ENCODE measurements around the gene AMDHD2.

The AMDHD2 gene

DNA sequence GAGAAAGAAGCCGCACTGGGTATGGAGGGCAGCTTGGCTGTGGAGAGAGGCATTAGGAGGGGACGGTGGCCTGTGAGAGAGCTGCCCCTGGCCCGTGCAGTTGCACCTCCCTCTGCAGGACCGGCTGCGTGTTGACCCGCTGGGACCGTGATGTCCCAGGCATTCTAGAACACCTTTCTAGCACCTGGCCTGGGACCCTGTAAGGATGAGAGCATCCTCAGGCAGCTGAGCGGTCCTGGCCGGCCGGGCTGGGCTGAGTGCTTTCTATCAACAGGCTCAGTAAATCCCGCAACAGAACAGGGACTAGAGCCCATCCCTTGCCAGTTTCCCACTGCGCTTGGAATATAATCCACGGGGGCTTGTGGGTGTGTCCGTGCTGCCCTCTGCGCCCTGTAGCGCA, 30.6 kb upstream of the AMDHD2 start:
- no peak for DNase-seq (ENCODE audit: low read depth, low spot score)
- Histone ChIP-seq H3K9me3 (ENCODE audit: insufficient read depth, low read length) (no peaks in the 10 kb centered on the region), H3K27me3 (ENCODE audit: insufficient read depth, insufficient read length) (no peaks in the 10 kb centered on the region), H3K4me3 (ENCODE audit: insufficient read length, low read depth) (no peak overlapping the region), H3K36me3 (ENCODE audit: insufficient read depth, insufficient read length, low read length) (peaks cover 9% of the 10 kb centered on the region), H3K9ac (ENCODE audit: insufficient read length, low read depth) (no peak overlapping the region), H3K4me1 (ENCODE audit: insufficient read depth, insufficient read length) (peaks cover 10% of the 10 kb centered on the region)
- TF ChIP-seq SUZ12 (IDR thresholded peaks at IDR 0.05; ENCODE audit: extremely low read depth, insufficient read depth, insufficient read length) (no peak), YY1 (IDR thresholded peaks at IDR 0.05; ENCODE audit: insufficient read depth, insufficient read length) (no peak), ZNF274 (IDR thresholded peaks at IDR 0.05; ENCODE audit: low read depth, low read length) (no peak)

DNA sequence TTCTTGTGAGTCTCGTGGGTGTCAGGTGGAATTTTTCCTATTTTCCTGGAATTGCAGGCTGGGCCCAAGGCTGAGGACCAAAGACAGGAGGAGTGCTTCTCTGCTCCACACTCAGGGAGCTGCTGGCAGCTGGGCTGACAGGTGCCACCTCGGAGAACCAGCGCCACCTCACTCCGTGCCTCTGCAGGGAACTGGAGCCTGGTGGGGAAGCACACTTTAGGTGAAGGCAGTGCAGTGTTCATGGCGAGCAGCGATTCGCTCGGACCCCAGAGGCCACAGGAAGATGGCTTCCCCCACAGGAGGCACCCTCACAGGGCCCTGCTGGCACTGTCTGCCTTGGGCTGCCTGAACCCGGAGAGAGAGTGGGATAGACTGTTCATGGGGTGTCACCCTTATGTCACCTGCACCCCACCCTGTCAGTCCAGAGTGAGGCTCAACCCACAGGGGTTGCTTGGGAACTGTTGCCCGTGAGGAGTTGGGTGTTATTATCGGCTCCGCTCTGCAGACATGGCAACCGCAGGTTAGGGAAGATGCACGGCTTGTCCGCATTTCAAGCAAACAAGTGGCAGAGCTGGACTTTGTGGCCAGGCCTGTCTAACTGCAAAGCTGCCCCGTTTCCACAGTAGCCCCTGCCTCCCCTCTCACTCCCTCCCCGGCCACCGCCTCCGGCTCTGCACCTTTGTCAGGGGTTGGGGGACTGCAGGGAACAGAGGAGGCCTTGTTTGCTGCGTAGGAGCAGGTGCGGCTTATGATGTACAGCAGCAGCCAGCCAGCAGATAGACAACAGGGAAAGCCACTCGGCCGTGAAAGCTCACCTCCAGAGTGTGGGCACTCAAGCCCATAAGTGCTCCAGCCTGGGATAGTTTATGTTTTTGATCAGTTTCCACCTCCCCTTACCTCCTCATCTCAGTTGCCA, 29.7 kb upstream of the AMDHD2 start:
- no peaks in the 10 kb centered on the region for H3K9me3 ChIP-seq (ENCODE audit: insufficient read depth, low read length)
- DNase-seq (ENCODE audit: low read depth, low spot score) = no peak
- H3K36me3 ChIP-seq (ENCODE audit: insufficient read depth, insufficient read length, low read length) = peaks cover 9% of the 10 kb centered on the region
- TF ChIP-seq SUZ12 (IDR thresholded peaks at IDR 0.05; ENCODE audit: extremely low read depth, insufficient read depth, insufficient read length) = no peak
- TF ChIP-seq ZNF274 (IDR thresholded peaks at IDR 0.05; ENCODE audit: low read depth, low read length) = no peak
- no peak for TF ChIP-seq YY1 (IDR thresholded peaks at IDR 0.05; ENCODE audit: insufficient read depth, insufficient read length)
- no peaks in the 10 kb centered on the region for H3K27me3 ChIP-seq (ENCODE audit: insufficient read depth, insufficient read length)
- H3K4me3 ChIP-seq (ENCODE audit: insufficient read length, low read depth) = no peak overlapping the region
- peaks cover 10% of the 10 kb centered on the region for H3K4me1 ChIP-seq (ENCODE audit: insufficient read depth, insufficient read length)
- H3K9ac ChIP-seq (ENCODE audit: insufficient read length, low read depth) = no peak overlapping the region

DNA sequence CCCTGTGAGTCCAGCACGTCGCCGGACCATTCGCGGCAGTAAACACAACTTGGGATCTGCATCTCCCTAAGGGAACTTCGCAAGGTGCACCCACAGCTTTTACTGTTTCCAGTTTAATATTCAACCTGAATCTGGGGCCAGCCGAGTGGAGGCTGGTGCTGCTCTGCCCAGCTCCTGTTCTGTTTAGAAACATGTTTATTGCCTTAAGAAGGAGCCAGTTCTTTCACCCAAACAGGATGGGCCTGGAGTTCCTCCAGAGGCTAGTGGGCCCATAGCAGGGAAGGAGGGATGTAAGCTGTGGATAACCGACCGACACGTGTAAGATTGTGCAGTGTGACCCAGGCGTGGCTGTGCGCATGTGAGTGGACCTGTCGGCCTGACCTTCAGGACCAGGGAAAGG, 27.9 kb upstream of the AMDHD2 start:
- Histone ChIP-seq H3K9me3 (ENCODE audit: insufficient read depth, low read length) (no peaks in the 10 kb centered on the region), H3K4me3 (ENCODE audit: insufficient read length, low read depth) (no peak overlapping the region), H3K36me3 (ENCODE audit: insufficient read depth, insufficient read length, low read length) (peaks cover 22% of the 10 kb centered on the region), H3K27me3 (ENCODE audit: insufficient read depth, insufficient read length) (no peaks in the 10 kb centered on the region), H3K4me1 (ENCODE audit: insufficient read depth, insufficient read length) (peaks cover 11% of the 10 kb centered on the region), H3K9ac (ENCODE audit: insufficient read length, low read depth) (no peak overlapping the region)
- TF ChIP-seq ZNF274 (IDR thresholded peaks at IDR 0.05; ENCODE audit: low read depth, low read length) (no peak), SUZ12 (IDR thresholded peaks at IDR 0.05; ENCODE audit: extremely low read depth, insufficient read depth, insufficient read length) (no peak), YY1 (IDR thresholded peaks at IDR 0.05; ENCODE audit: insufficient read depth, insufficient read length) (no peak)
- no peak for DNase-seq (ENCODE audit: low read depth, low spot score)

- H3K4me3 ChIP-seq (ENCODE audit: insufficient read length, low read depth) = no peak overlapping the region
- H3K9me3 ChIP-seq (ENCODE audit: insufficient read depth, low read length) = no peaks in the 10 kb centered on the region
- no peak for TF ChIP-seq YY1 (IDR thresholded peaks at IDR 0.05; ENCODE audit: insufficient read depth, insufficient read length)
- no peak for TF ChIP-seq ZNF274 (IDR thresholded peaks at IDR 0.05; ENCODE audit: low read depth, low read length)
- no peak for TF ChIP-seq SUZ12 (IDR thresholded peaks at IDR 0.05; ENCODE audit: extremely low read depth, insufficient read depth, insufficient read length)
- peaks cover 31% of the 10 kb centered on the region for H3K36me3 ChIP-seq (ENCODE audit: insufficient read depth, insufficient read length, low read length)
- no peak for DNase-seq (ENCODE audit: low read depth, low spot score)
- H3K27me3 ChIP-seq (ENCODE audit: insufficient read depth, insufficient read length) = no peaks in the 10 kb centered on the region
- peaks cover 6% of the 10 kb centered on the region for H3K4me1 ChIP-seq (ENCODE audit: insufficient read depth, insufficient read length)
- H3K9ac ChIP-seq (ENCODE audit: insufficient read length, low read depth) = no peak overlapping the region
Measured at GRCh38 chr16:2493605-2494004, 26.6 kb upstream of the AMDHD2 start.

DNA sequence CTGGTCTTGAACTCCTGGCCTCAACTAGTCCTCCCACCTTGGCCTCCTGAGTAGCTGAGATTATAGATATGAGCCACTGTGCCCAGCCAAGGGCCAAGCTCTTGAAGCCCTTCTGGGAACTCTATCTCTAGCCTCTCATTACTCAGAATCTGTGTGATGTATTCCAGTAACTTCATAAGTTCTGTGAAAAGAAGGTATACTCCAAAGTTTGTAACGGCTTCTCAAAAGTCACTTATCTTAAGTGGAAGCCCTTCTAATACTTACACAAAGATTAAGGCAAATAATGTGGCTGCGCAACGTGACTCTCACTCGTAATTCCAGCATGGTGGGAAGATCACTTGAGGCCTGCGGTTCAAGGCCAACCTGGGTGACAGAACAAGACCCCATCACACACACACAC, 25.6 kb upstream of the AMDHD2 start:
- no peak overlapping the region for H3K9ac ChIP-seq (ENCODE audit: insufficient read length, low read depth)

GRCh38 chr16:2495041-2495440, 25.1 kb upstream of the AMDHD2 start:
- no peaks in the 10 kb centered on the region for H3K9me3 ChIP-seq (ENCODE audit: insufficient read depth, low read length)
- no peak overlapping the region for H3K9ac ChIP-seq (ENCODE audit: insufficient read length, low read depth)
- no peak overlapping the region for H3K4me3 ChIP-seq (ENCODE audit: insufficient read length, low read depth)
- H3K36me3 ChIP-seq (ENCODE audit: insufficient read depth, insufficient read length, low read length) = peaks cover 36% of the 10 kb centered on the region
- H3K27me3 ChIP-seq (ENCODE audit: insufficient read depth, insufficient read length) = no peaks in the 10 kb centered on the region
- TF ChIP-seq ZNF274 (IDR thresholded peaks at IDR 0.05; ENCODE audit: low read depth, low read length) = no peak
- no peak for TF ChIP-seq SUZ12 (IDR thresholded peaks at IDR 0.05; ENCODE audit: extremely low read depth, insufficient read depth, insufficient read length)
- no peak for TF ChIP-seq YY1 (IDR thresholded peaks at IDR 0.05; ENCODE audit: insufficient read depth, insufficient read length)
- peaks cover 6% of the 10 kb centered on the region for H3K4me1 ChIP-seq (ENCODE audit: insufficient read depth, insufficient read length)
- no peak for DNase-seq (ENCODE audit: low read depth, low spot score)

More for the DNA sequence above, 25.6 kb upstream of the AMDHD2 start:
- no peak for DNase-seq (ENCODE audit: low read depth, low spot score)
- H3K27me3 ChIP-seq (ENCODE audit: insufficient read depth, insufficient read length) = no peaks in the 10 kb centered on the region
- TF ChIP-seq SUZ12 (IDR thresholded peaks at IDR 0.05; ENCODE audit: extremely low read depth, insufficient read depth, insufficient read length) = no peak
- TF ChIP-seq ZNF274 (IDR thresholded peaks at IDR 0.05; ENCODE audit: low read depth, low read length) = no peak
- no peak for TF ChIP-seq YY1 (IDR thresholded peaks at IDR 0.05; ENCODE audit: insufficient read depth, insufficient read length)
- peaks cover 6% of the 10 kb centered on the region for H3K4me1 ChIP-seq (ENCODE audit: insufficient read depth, insufficient read length)
- H3K9me3 ChIP-seq (ENCODE audit: insufficient read depth, low read length) = no peaks in the 10 kb centered on the region
- H3K36me3 ChIP-seq (ENCODE audit: insufficient read depth, insufficient read length, low read length) = peaks cover 38% of the 10 kb centered on the region
- H3K4me3 ChIP-seq (ENCODE audit: insufficient read length, low read depth) = no peak overlapping the region
